Erythroblast (primary cell): ENCODE data around the gene JKAMP.
"Not testable (repeated sequence)": the region's sequence is repeated elsewhere in the genome, so short reads cannot be mapped to it uniquely, and the experiment has no call there.

Experiments
- DNase-seq, 2 experiments: peaks; one replicate each; lab custom pipeline; 2025; lab: John Stamatoyannopoulos, UW
- GATA1 ChIP-seq: IDR thresholded peaks from 2 replicates; pipeline ENCODE4 v1.6.1; 2011; ENCODE audit warnings: low read depth, mild to moderate bottlenecking, control low read depth, low read length, moderate library complexity
- POLR2A ChIP-seq: IDR thresholded peaks from 2 replicates; pipeline ENCODE4 v1.6.1; 2011; ENCODE audit warnings: mild to moderate bottlenecking, low read length

Gene JKAMP, protein sequence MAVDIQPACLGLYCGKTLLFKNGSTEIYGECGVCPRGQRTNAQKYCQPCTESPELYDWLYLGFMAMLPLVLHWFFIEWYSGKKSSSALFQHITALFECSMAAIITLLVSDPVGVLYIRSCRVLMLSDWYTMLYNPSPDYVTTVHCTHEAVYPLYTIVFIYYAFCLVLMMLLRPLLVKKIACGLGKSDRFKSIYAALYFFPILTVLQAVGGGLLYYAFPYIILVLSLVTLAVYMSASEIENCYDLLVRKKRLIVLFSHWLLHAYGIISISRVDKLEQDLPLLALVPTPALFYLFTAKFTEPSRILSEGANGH

DNA sequence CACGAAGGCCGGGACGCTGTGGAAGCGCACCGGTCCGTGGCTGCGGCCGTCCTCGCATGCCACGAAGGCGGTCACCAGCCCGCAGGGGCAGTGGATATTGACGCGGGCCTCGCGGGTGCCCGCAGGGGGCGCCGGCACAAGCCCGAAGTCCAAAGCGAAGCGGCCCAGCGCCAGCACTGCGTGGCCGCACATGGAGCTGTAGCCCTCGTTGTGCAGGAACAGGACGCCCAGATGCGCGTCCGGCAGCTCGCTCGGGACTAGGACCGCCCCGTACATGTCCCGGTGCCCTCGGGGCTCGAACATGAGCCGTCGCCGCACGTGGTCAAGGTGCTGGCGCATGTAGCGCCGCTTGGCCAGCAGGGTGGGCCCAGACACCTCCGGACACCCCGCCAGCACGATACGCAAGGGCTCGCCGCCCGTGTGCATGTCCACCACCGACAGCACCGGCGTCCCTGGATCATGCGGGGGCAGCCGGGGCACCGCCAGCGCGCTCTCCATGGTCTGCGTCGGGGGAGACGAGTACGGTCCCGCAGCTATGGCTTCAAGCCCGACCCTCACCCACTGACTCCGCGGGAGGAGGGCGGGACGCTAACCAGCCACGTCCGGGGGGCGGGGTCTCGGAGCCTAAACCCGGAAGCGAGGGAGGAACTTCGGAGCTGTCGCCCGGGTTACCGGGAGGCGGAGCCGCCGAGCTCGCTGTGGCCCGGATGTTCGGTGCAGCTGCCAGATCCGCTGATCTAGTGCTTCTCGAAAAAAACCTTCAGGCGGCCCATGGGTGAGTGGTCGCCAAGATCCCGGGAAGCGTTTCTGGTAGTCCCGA is at the start of gene JKAMP, which contains the start of gene L3HYPDH:
JKAMP (plus strand) TSS at position 699 of the 820 bp plus-strand sequence; CDS start at position 772, 73 bp downstream.
L3HYPDH (minus strand) TSS at position 590 of the 820 bp plus-strand sequence; CDS start at position 498, 92 bp downstream.
- TF ChIP-seq POLR2A (peak; percentile 82), GATA1 (no peak)
- DNase-seq, result peak; percentile 96 to 97

DNA sequence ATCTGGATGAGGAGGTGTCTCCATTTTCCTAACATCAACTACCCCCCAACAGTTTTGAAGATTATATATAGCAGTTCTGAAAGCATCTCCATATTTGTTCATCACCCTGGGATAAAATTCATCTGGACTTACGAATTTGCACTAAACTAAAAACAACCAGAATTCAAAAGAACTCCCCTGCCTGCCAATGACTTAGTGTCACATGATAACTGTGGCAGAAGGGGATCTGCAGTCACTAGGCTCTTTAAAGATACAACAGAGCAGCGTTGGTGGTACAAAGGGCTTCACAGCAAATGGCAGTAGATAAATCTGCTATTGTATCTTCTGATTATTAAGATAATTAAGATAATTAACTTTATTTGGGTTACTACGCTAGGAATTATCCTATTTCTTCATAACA is 49.2 kb upstream of the JKAMP start:
- DNase-seq, result no peak
- TF ChIP-seq GATA1 (no peak), POLR2A (no peak)

DNA sequence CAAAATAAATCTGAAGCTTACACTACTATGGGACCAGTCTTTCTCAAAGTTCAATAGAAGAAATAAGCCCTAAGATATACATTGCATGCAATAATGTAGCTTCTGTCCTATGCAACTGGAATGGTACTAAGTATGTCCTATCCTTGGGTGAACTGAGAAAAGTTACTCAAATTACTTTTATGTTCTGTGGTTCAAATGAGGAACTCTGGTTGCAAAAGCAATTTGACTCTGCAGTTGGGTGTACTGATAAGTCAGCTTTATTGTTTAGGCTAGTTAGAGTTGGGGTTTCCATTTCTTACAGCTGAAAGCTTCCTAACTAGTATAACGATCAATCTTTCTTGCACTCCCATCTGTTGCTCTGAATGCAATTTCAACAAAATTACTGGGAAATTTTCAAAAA is 48.3 kb upstream of the JKAMP start:
- no peak for TF ChIP-seq GATA1
- no peak for TF ChIP-seq POLR2A
- no peak for DNase-seq

DNA sequence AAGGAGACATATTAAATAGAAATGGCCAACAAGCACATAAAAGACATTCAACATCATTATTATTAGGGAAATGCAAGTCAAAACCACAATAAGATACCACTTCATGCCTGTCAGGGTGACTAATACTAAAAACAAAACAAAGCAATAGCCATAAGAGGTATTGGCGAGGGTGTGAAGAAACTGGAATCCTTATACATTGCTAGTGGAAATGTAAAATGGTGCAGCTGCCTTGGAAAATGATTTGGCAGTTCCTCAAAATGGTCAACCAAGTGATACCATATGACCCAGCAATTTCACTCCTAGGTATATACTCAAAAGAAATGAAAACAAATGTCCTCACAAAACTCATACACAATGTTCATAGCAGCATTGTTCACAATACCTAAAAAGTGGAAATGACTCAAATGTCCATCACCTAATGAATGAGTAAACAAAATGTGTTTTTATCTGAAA is 46.1 kb upstream of the JKAMP start:
- DNase-seq, result no peak
- no peak for TF ChIP-seq GATA1
- TF ChIP-seq POLR2A, result no peak

DNA sequence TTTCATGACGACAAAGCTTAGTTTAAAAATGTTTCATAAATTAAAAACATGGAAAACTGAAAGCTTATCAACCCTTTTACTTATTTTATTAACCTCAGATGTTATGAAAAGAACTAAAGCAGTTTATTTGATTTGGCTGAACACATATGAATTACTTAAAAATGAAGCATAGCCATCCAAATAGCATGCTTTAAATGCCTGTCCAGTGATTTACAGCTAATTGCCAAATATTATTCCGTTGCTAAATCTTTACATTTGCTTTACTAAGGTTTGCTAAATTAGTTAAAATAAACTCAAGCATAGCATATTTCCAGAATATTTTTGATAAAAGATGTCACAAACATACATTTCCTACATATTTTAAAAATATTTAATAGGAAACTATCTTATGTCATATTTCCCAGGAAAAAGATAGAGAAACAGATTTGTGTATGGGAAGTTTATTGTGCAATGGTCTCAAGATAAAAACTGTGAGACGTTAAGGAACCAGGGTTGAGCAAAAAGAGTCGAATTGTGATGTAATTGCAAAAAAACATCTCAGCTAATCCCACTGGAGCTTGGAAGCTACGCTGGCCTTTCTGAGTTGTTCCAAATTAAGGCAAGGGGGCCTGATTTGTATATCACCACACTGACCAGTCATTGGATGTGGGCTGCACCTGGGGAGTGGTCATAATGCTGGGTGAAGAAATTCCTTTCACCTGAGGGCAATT is 44.9 kb upstream of the JKAMP start:
- no peak for DNase-seq
- no peak for TF ChIP-seq POLR2A
- no peak for TF ChIP-seq GATA1

DNA sequence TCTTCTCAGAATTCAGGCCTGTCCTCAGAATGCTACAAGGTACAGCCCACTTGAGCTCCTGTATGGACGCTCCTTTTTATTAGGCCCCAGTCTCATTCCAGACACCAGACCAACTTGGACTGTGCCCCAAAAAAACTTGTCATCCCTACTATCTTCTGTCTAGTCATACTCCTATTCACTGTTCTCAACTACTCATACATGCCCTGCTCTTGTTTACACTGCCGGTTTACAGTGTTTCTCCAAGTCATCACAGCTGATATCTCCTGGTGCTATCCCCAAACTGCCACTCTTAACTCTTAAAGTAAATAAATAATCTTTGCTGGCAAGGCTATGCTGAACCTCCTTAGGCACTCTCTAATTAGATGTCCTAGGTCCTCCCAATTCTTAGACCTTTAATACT is 35.6 kb upstream of the JKAMP start:
- not testable (repeated sequence) for DNase-seq

DNA sequence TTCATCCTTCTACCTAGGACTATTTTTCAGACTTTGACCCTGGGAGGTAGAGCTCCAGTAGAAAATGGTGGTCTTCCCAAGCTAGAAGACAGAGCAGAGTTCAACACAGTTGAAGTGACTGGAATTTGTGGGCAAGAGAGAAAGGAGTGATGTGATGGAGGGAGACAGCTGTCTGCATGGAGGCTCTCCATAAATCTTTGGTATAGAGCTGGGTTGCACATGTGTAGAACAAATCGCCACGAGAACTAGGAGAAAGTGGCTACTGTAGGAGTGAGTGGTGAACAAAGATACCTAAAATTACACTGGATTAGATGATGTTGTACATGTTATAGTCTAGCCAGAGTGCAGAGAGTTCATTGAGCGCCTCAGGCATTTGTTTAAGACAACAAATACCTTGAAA is 33.6 kb upstream of the JKAMP start:
- no peak for DNase-seq
- no peak for TF ChIP-seq POLR2A
- TF ChIP-seq GATA1, result no peak

DNA sequence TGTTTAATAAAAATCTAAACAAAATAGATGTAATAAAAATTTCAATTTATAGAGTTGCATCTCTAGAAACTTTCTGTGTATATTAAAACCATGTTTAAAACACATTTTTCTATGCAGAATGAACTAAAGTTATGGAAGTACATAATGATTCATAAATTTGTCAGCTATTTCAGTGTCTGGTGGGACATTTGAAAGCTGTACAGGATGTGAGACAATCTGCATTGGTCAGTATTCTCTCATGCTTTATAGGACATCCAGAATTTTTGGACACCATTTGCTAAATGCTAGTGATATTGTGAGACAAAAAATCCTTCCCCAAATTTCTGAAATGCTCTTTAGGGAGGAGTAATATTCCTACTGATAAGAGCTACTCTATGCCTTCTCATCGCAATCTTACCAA is 32.5 kb upstream of the JKAMP start:
- no peak for DNase-seq

DNA sequence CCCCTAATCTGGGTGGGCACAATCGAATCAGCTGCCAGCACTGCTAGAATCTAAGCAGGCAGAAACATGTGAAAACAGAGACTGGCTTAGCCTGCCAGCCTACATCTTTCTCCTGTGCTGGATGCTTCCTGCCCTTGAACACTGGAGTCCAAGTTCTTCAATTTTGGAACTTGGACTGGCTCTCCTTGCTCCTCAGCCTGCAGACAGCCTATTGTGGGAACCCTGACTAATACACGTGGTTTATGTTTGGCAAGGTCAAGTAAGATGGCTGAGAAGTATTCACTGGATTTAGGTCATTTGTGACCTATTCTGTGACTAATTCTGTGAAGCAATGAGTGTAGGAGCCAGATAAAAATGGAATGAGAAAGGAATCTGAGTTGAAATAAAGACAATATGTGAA is 30.2 kb upstream of the JKAMP start:
- no peak for DNase-seq
- TF ChIP-seq GATA1, result no peak
- TF ChIP-seq POLR2A, result no peak

More for the DNA sequence above, 32.5 kb upstream of the JKAMP start:
- no peak for TF ChIP-seq GATA1
- no peak for TF ChIP-seq POLR2A

DNA sequence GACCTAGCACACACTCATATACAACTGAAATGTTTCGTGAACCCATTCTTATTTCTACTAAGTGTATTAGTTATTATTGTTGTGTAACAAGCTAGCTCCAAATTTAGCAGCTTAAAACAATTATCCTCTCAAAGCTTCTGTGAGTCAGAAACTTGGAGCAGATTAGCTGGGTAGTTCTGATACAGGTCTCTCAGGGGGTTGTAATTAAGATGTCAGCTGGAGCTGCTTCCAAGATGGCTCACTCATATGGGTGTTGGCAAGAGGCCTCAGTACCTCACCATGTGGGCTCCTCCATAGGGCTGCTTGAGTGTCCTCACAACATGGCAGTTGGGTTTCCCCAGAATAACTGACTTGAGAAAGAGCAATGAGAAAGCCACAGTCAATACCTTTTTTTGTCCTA is 28.9 kb upstream of the JKAMP start:
- DNase-seq, result no peak
- no peak for TF ChIP-seq GATA1
- no peak for TF ChIP-seq POLR2A

DNA sequence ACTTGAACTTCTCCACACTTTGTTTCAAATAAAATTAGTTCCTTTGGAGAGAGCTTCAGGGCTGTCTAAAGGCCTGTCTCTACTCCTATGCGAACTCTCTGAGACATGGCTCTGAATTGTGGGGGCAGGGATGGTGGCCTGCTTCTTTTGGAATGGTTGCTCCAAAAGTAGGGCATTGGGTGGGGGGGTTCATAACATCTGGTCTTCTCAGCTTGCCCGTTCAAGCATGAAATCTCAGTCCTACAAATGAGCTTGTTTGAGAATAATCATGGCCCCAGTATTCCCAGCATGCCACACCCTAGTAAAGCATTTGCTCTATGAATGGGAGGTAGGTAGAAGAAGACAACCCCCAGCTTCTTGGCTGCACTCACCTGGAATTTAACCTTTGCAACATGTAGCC is 25.8 kb upstream of the JKAMP start:
- no peak for DNase-seq
- TF ChIP-seq GATA1 (no peak), POLR2A (no peak)

DNA sequence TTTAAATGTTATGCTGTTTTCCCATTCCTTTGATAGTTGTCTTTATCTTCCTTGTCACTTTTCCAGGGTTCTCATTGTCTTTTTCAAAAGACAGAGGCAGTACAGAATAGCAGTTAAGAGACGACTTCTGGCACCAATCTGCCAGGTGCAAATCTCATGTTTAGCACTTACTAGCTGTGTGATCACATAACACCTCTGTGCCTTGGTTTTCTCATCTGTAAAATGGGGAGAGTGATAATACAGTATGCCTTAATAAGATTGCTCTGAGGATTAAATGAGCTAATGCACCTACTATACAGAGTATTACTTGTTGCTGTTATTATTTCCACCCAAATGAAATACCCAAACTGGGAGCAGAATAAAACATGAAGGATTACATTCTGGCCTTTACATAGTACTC is 23.9 kb upstream of the JKAMP start:
- TF ChIP-seq POLR2A, result no peak
- TF ChIP-seq GATA1, result no peak

DNA sequence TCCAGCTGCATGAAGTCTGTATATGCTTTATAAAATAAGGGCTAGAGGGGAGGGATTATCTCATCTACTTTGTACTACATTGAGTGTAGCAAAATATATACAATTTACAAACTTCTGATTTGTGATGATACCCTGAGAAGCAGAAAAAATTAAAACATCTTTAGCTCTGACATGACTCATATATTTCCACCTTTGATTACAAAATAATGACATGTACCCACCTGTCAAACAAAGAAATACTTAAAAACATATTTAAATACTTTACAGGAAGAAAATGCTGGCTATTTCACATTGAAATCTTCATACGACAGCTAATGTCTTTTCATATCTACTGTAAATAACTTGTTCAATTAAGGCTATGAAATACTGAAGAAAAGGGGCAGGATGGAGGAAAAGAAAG is 22.4 kb upstream of the JKAMP start:
- DNase-seq, result no peak
- TF ChIP-seq GATA1, result no peak
- no peak for TF ChIP-seq POLR2A

More for the DNA sequence above, 23.9 kb upstream of the JKAMP start:
- DNase-seq, result no peak

DNA sequence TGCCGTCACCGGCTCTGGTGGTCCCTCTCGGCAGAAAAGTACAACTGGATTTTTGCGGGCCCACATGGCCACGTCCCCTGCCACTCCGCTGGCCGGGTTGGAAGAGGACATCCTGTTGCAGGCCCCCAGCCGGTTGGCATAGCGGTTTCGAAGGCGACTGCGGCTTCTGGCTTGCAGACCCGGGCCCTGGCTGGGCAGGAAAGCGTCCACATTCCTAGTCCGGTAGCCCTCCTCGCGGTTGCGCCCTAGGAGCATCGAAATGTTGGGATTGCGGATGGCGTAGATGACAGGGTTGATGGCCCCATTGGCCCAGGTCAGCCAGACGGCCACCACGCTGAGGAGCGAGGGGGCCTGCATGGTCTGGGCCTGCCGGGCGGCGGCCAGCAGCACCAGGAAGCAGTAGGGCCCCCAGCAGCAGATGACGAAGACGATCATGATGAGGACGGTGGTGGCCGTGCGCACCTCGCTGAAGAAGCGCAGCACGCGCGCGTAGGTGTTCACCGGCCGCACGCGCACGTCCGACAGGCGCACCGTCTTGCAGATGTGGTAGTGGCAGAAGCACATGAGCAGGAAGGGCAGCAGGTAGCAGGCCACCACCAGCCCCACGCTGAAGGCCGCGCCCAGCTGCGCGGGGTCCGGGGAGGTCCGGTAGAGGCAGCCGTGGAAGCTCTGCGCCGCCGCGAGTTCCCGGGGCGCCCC is 20.4 kb upstream of the JKAMP start:
- peak in 1 of 2 experiments; percentile 47 for DNase-seq

More for the DNA sequence above, 20.4 kb upstream of the JKAMP start:
- TF ChIP-seq POLR2A, result no peak
- no peak for TF ChIP-seq GATA1
